Spinal cord (tissue), 10 donors: Measurements from ENCODE around the gene MAP3K15. TPM values are rescaled to one million over a fixed set of nuclear protein-coding genes. Genes with fewer than 3 reads are reported as not detected.

Experiments used
- DNase-seq, 6 donors: peaks; one replicate each; pipeline versions ENCODE4 v3.0.0 to v3.0.0-alpha.2; 2013 to 2015; ENCODE audit warnings: low spot score in 6 of 6, low read depth in 4 of 6
- H3K27ac ChIP-seq: one replicate; pipeline ENCODE4 v1.5.1; 2013; ENCODE audit warnings: low read depth, low read length, control low read depth
- H3K27me3 ChIP-seq: one replicate; pipeline ENCODE4 v1.6.1; 2013; ENCODE audit warnings: low read length; ENCODE audit not compliant: control insufficient read depth, insufficient read depth
- H3K36me3 ChIP-seq: one replicate; pipeline ENCODE4 v1.6.1; 2013; ENCODE audit warnings: low read length; ENCODE audit not compliant: control insufficient read depth, insufficient read depth
- H3K4me1 ChIP-seq: one replicate; pipeline ENCODE4 v1.6.1; 2013; ENCODE audit warnings: low read length; ENCODE audit not compliant: control insufficient read depth, insufficient read depth
- H3K4me3 ChIP-seq: one replicate; pipeline ENCODE4 v1.5.1; 2013; ENCODE audit warnings: low read depth, low read length, control low read depth
- H3K9me3 ChIP-seq: one replicate; pipeline ENCODE4 v1.6.1; 2013; ENCODE audit warnings: low read length; ENCODE audit not compliant: control insufficient read depth, insufficient read depth
- WGBS: methylation state at CpG from one replicate; pipeline ENCODE4 v1.1.5; 2013; ENCODE audit warnings: missing lambda C conversion rate; ENCODE audit not compliant: insufficient coverage; 5-methylcytosine and 5-hydroxymethylcytosine counted together
- polyA plus RNA-seq, 2 donors: library from polyadenylated mRNA; unstranded; fragments of 120-200 nt; gene quantifications; one replicate each; pipeline ENCODE4 v1.2.1, GENCODE V29; 2013; ENCODE audit not compliant: insufficient read length in 2 of 2
- small RNA-seq: library from RNA; depleted of rRNA; stranded (forward); fragments of <200 nt; gene quantifications from one replicate; pipeline ENCODE3, GENCODE V24; 2014; ENCODE audit warnings: low replicate concordance
- total RNA-seq, 2 donors: library from RNA; depleted of rRNA in 1 of 2; stranded (reverse); fragments of 120-200 nt in 1 of 2; fragments of >200 nt in 1 of 2; gene quantifications; one replicate each; pipeline versions ENCODE4 v1.2.3 to v1.2.4, GENCODE V29; 2013 to 2014
- donor health status: healthy.

MAP3K15 gene
- total and polyA plus RNA-seq, 4 donors = 0.55 to 1.0 (median 0.63) TPM

- Histone ChIP-seq H3K36me3 (peaks cover 3% of the 10 kb centered on the region), H3K27ac (no peak overlapping the region), H3K4me3 (no peak overlapping the region)
Measured at GRCh38 chrX:19342331-19342906, 172.9 kb downstream of the MAP3K15 start.

GRCh38 chrX:19334945-19335626 is 180.2 kb downstream of the MAP3K15 start:
- H3K27ac ChIP-seq = no peak overlapping the region
- no peaks in the 10 kb centered on the region for H3K36me3 ChIP-seq
- 50% methylated on average over 8 of the region's 16 CpGs for WGBS
- no peak for DNase-seq
- no peaks in the 10 kb centered on the region for H3K27me3 ChIP-seq
- H3K4me3 ChIP-seq = no peak overlapping the region
- H3K9me3 ChIP-seq = peaks cover 3% of the 10 kb centered on the region
- peaks cover 11% of the 10 kb centered on the region for H3K4me1 ChIP-seq

More at GRCh38 chrX:19342331-19342906, 172.9 kb downstream of the MAP3K15 start:
- peak in 2 of 6 donors; percentile 2 to 17 for DNase-seq
- Histone ChIP-seq H3K9me3 (no peaks in the 10 kb centered on the region), H3K27me3 (no peaks in the 10 kb centered on the region), H3K4me1 (peaks cover 13% of the 10 kb centered on the region)
- 37% methylated on average over 2 of the region's 6 CpGs for WGBS

- H3K9me3 ChIP-seq = peaks cover 3% of the 10 kb centered on the region
- H3K27me3 ChIP-seq = no peaks in the 10 kb centered on the region
- H3K36me3 ChIP-seq = no peaks in the 10 kb centered on the region
- H3K27ac ChIP-seq = no peak overlapping the region
- WGBS = 45% methylated on average over 5 of the region's 5 CpGs
- DNase-seq = peak in 2 of 6 donors; percentile 66 to 86
- H3K4me3 ChIP-seq = no peak overlapping the region
- peaks cover 11% of the 10 kb centered on the region for H3K4me1 ChIP-seq
Measured at GRCh38 chrX:19332983-19333382, 182.3 kb downstream of the MAP3K15 start.

DNA sequence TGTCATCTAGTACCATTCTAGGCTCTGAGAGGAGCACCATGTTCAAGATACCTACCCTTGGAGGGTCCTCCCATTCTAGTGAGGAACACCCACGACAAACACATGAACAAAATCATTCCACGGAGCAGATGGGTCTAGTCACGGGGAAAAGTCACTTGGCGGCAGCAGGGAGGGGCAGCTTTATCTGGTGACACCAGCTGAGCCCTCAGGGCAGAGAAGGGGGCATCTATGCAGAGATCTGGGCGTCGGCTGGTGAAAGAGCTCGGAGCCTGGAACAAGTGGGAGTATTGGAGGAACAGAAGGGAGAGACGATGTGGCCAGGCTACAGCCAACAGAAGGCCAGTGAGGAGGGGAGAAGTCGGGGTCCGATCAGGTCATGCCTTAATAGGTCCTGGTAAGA is 183.5 kb downstream of the MAP3K15 start:
- Histone ChIP-seq H3K4me3 (no peak overlapping the region), H3K27me3 (no peaks in the 10 kb centered on the region), H3K27ac (no peak overlapping the region), H3K4me1 (peaks cover 11% of the 10 kb centered on the region), H3K36me3 (no peaks in the 10 kb centered on the region), H3K9me3 (peaks cover 3% of the 10 kb centered on the region)
- no peak for DNase-seq
- WGBS = 84% methylated on average over 10 of the region's 10 CpGs

DNA sequence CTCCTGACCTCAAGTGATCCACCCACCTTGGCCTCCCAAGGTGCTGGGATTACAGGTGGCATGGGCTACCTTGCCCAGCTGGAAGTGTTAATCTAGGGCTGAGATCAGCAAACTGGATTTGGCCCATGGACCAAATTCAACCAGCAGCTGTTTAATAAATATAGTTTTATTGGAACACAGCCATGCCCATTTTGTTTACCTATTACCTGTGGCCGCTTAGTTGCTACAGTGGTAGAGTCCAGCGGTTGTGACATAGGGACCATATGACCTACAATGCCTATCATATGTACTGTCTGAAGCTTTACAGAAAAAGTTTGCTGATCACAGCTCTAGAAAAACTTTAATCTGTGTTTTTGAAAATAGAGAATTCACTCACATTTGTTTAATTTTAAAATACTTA is 188.7 kb downstream of the MAP3K15 start:
- no peak overlapping the region for H3K4me3 ChIP-seq
- H3K9me3 ChIP-seq = no peaks in the 10 kb centered on the region
- H3K27me3 ChIP-seq = no peaks in the 10 kb centered on the region
- no peak for DNase-seq
- no peaks in the 10 kb centered on the region for H3K4me1 ChIP-seq
- no peak overlapping the region for H3K27ac ChIP-seq
- no CpG with 5 or more reads among the region's 2 CpGs for whole genome bisulfite sequencing
- no peaks in the 10 kb centered on the region for H3K36me3 ChIP-seq

Small RNA genes lying within 50 kb of the gene (small RNA-seq; reads per million reads assigned to genes)
- gene RF00019 = not detected

Other genes with a start within 250 kb of the MAP3K15 start
- 100 to 1,000 TPM in 1 of 2 donors, 10 to 100 TPM in 1; 83.2 to 149 TPM for gene PDHA1, start 171.6 kb downstream of the MAP3K15 start, total RNA-seq
- 100 to 1,000 TPM; 187 to 202 TPM for gene PDHA1, start 171.6 kb downstream of the MAP3K15 start, polyA plus RNA-seq